ENCODE results near the gene THRSP.
"Not testable (repeated sequence)": the region's sequence is repeated elsewhere in the genome, so short reads cannot be mapped to it uniquely, and the experiment has no call there.

- not testable (repeated sequence) for TF ChIP-seq POLR2A (IDR thresholded peaks at IDR 0.05); CTCF (IDR thresholded peaks at IDR 0.05); EP300 (IDR thresholded peaks at IDR 0.05; ENCODE audit: low read depth); POLR2AphosphoS5 (IDR thresholded peaks at IDR 0.05)
Observed at GRCh38 chr11:78077592-78077991, 13.9 kb downstream of the THRSP start.
